ENCODE data around the gene ITGB8. TPM values are rescaled to one million over a fixed set of nuclear protein-coding genes. Genes with fewer than 3 reads are reported as not detected.

Gene ITGB8
- total and polyA plus RNA-seq, 4 experiments from 2014 or later, result 0.11 to 0.12 TPM; not detected in 2

DNA sequence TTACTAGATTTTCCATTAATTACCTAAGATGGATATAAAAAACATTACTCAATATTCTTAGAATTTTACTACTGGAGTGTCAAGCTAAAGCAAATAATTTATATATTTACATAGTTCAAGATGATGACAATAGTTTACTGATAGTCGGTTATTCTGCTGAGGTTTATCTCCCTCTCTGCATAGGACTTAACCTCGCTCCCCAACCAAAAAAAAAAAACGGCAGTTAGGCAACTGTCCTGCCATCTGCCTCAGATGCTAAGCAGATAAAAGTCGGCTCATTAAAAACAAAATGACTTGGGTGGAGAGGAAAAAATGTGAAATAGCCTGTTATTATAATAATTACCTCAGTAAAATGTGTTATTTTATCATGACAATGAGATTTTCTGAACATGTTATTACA lies 14.0 kb upstream of the ITGB8 start:
- POLR2A ChIA-PET (ENCODE audit: partially characterized antibody), result no interaction called here
- intact Hi-C loops (cut with micrococcal nuclease), result no loop called here

DNA sequence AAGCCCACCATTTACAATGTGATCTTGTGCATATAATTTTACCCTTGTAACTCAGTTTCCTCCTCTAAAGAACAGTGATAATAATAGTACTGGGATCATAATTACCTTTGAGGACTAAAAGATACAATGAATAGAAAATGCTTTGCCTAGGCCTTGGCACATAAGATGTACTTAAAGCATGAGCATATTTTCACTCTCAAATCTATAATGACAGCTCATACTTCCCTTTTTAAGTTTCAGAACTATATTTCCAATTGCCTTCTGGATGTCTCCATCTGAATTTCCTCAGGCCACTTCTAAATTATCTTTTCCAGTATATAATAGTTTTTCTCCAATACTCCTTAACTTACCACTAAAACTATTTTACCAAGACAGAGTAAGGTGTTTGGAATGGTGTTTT lies 13.3 kb upstream of the ITGB8 start:
- H3K4me3 Mint-ChIP-seq, result no peak overlapping the region
- CTCF ChIA-PET (ENCODE audit: partially characterized antibody), result no interaction called here
- no peaks in the 10 kb centered on the region for H3K4me1 Mint-ChIP-seq
- POLR2A ChIA-PET (ENCODE audit: partially characterized antibody), result no interaction called here
- H3K4me3 ChIP-seq (ENCODE audit: low read length in 2 of 2), result no peak overlapping the region
- no peak overlapping the region for H3K27ac ChIP-seq (ENCODE audit: low read depth, low read length)
- intact Hi-C loops (cut with micrococcal nuclease), result no loop called here
- no peaks in the 10 kb centered on the region for H3K36me3 ChIP-seq (ENCODE audit: insufficient read depth, low read length)
- no peaks in the 10 kb centered on the region for H3K27me3 Mint-ChIP-seq
- H3K27me3 ChIP-seq (ENCODE audit: insufficient read depth, low read length), result no peaks in the 10 kb centered on the region
- H3K9me3 ChIP-seq (ENCODE audit: control insufficient read depth in 1 of 2, low read length in 2 of 2), result no peaks in the 10 kb centered on the region
- no peak for DNase-seq
- H3K4me1 ChIP-seq (ENCODE audit: insufficient read depth, low read length), result no peaks in the 10 kb centered on the region
- H3K9me3 Mint-ChIP-seq, result peaks cover 0 to 2% (median 0%) of the 10 kb centered on the region in 8 donors
- H3K36me3 Mint-ChIP-seq, result no peaks in the 10 kb centered on the region
- no peak overlapping the region for H3K27ac Mint-ChIP-seq

More for the DNA sequence above, 14.0 kb upstream of the ITGB8 start:
- Histone ChIP-seq H3K27me3 (ENCODE audit: insufficient read depth, low read length) (no peaks in the 10 kb centered on the region), H3K27ac (ENCODE audit: low read depth, low read length) (no peak overlapping the region), H3K36me3 (ENCODE audit: insufficient read depth, low read length) (no peaks in the 10 kb centered on the region), H3K9me3 (ENCODE audit: control insufficient read depth in 1 of 2, low read length in 2 of 2) (no peaks in the 10 kb centered on the region), H3K4me3 (ENCODE audit: low read length in 2 of 2) (no peak overlapping the region), H3K4me1 (ENCODE audit: insufficient read depth, low read length) (no peaks in the 10 kb centered on the region)
- CTCF ChIA-PET (ENCODE audit: partially characterized antibody), result interaction anchor here (1.3 kb wide), 1 partner anchor 26 kb away, joined by 3 read pairs; no protein-coding TSS in a partner anchor
- H3K9me3 Mint-ChIP-seq, result peaks cover 0 to 2% (median 0%) of the 10 kb centered on the region in 8 donors
- no peaks in the 10 kb centered on the region for H3K27me3 Mint-ChIP-seq
- H3K4me1 Mint-ChIP-seq, result no peaks in the 10 kb centered on the region
- no peak for DNase-seq
- no peak overlapping the region for H3K4me3 Mint-ChIP-seq
- no peaks in the 10 kb centered on the region for H3K36me3 Mint-ChIP-seq
- H3K27ac Mint-ChIP-seq, result no peak overlapping the region

DNA sequence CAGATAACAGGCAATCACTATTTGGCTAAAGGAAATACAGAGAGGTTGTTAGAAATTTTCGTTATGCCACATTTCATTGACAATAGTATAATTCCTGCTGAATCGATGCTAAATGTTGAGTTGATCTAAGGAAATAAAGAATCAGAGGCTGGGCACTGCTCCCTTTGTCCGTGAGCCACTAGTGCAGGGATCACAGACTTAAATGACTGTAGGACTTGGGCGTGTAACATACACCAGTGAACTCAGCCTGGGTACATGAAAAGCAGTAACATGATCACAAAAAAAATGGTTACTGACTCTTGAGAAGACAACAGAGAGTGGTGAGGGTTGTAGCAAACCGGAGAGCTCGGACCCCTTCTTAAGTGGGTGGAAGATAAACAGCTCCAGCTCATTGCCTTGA lies 11.8 kb upstream of the ITGB8 start:
- DNase-seq, result no peak
- Mint-ChIP-seq H3K36me3 (no peaks in the 10 kb centered on the region), H3K27me3 (no peaks in the 10 kb centered on the region), H3K4me3 (no peak overlapping the region), H3K4me1 (no peaks in the 10 kb centered on the region), H3K27ac (no peak overlapping the region), H3K9me3 (peaks cover 0 to 2% (median 0%) of the 10 kb centered on the region in 8 donors)
- H3K27me3 ChIP-seq (ENCODE audit: insufficient read depth, low read length), result no peaks in the 10 kb centered on the region
- ChIA-PET POLR2A (ENCODE audit: partially characterized antibody) (no interaction called here), CTCF (ENCODE audit: partially characterized antibody) (interaction anchor here (0.7 kb wide), 1 partner anchor 8 kb away, joined by 3 read pairs; no protein-coding TSS in a partner anchor)
- no peak overlapping the region for H3K4me3 ChIP-seq (ENCODE audit: low read length in 2 of 2)
- H3K27ac ChIP-seq (ENCODE audit: low read depth, low read length), result no peak overlapping the region
- H3K36me3 ChIP-seq (ENCODE audit: insufficient read depth, low read length), result no peaks in the 10 kb centered on the region
- H3K9me3 ChIP-seq (ENCODE audit: control insufficient read depth in 1 of 2, low read length in 2 of 2), result no peaks in the 10 kb centered on the region
- intact Hi-C loops (cut with micrococcal nuclease), result no loop called here
- H3K4me1 ChIP-seq (ENCODE audit: insufficient read depth, low read length), result no peaks in the 10 kb centered on the region

DNA sequence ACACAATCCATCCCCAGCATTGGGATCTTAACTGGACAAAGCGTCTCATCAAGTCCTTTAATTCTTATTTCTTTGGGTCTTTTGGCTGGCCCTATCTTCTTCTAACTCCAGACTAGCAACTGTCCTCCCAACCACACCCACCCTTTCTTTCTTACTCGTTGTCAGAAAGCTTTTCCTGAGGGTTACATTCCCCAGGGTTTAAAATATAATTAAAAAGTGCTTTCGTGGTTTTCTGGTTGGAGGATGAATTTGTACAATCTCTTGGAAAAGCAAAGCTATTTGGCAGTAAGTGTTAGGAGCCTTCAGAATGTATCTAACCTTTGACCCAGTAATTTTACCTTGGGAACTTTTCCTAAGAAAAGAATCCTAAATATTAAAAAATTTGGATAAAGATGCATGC lies 10.4 kb upstream of the ITGB8 start:
- no peak for DNase-seq
- no peaks in the 10 kb centered on the region for H3K9me3 ChIP-seq (ENCODE audit: control insufficient read depth in 1 of 2, low read length in 2 of 2)
- no peak overlapping the region for H3K27ac ChIP-seq (ENCODE audit: low read depth, low read length)
- no peak overlapping the region for H3K4me3 ChIP-seq (ENCODE audit: low read length in 2 of 2)
- intact Hi-C loops (cut with micrococcal nuclease), result no loop called here
- Mint-ChIP-seq H3K4me3 (no peak overlapping the region), H3K27me3 (peaks cover under 1 to 2% of the 10 kb centered on the region in 2 donors), H3K27ac (no peak overlapping the region), H3K36me3 (no peaks in the 10 kb centered on the region), H3K4me1 (no peaks in the 10 kb centered on the region), H3K9me3 (peaks cover 0 to 2% (median 0%) of the 10 kb centered on the region in 8 donors)
- no peaks in the 10 kb centered on the region for H3K27me3 ChIP-seq (ENCODE audit: insufficient read depth, low read length)
- H3K4me1 ChIP-seq (ENCODE audit: insufficient read depth, low read length), result no peaks in the 10 kb centered on the region
- ChIA-PET CTCF (ENCODE audit: partially characterized antibody) (no interaction called here), POLR2A (ENCODE audit: partially characterized antibody) (no interaction called here)
- H3K36me3 ChIP-seq (ENCODE audit: insufficient read depth, low read length), result no peaks in the 10 kb centered on the region

DNA sequence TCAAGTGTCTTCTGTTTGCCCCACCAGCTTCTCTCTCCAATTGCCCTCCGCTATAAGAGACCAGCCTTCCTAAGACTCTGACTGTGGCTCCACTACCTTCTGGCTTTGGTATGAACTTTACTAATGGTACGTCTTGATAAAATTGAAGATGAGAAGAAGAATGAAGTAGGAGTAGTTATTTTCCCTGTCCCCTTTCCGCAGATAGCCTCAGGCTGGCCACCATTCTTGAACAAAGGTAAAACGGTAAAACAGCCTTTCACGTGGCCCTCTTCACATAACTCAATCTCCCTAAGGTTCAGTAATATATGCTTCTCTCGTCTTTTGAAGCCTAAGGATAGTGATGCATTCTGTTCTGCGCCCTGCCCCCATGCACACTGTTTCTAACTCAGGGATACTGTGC lies 9.9 kb upstream of the ITGB8 start:
- H3K36me3 Mint-ChIP-seq, result no peaks in the 10 kb centered on the region
- H3K4me1 ChIP-seq (ENCODE audit: insufficient read depth, low read length), result no peaks in the 10 kb centered on the region
- no peak overlapping the region for H3K4me3 Mint-ChIP-seq
- H3K36me3 ChIP-seq (ENCODE audit: insufficient read depth, low read length), result no peaks in the 10 kb centered on the region
- H3K27me3 Mint-ChIP-seq, result peaks cover 2% of the 10 kb centered on the region in 2 donors
- no peak overlapping the region for H3K27ac ChIP-seq (ENCODE audit: low read depth, low read length)
- POLR2A ChIA-PET (ENCODE audit: partially characterized antibody), result no interaction called here
- no peaks in the 10 kb centered on the region for H3K9me3 ChIP-seq (ENCODE audit: control insufficient read depth in 1 of 2, low read length in 2 of 2)
- no peaks in the 10 kb centered on the region for H3K27me3 ChIP-seq (ENCODE audit: insufficient read depth, low read length)
- intact Hi-C loops (cut with micrococcal nuclease), result no loop called here
- H3K27ac Mint-ChIP-seq, result no peak overlapping the region
- H3K9me3 Mint-ChIP-seq, result peaks cover 0 to 2% (median 0%) of the 10 kb centered on the region in 8 donors
- no peak for DNase-seq
- H3K4me1 Mint-ChIP-seq, result no peaks in the 10 kb centered on the region
- CTCF ChIA-PET (ENCODE audit: partially characterized antibody), result no interaction called here
- H3K4me3 ChIP-seq (ENCODE audit: low read length in 2 of 2), result no peak overlapping the region

DNA sequence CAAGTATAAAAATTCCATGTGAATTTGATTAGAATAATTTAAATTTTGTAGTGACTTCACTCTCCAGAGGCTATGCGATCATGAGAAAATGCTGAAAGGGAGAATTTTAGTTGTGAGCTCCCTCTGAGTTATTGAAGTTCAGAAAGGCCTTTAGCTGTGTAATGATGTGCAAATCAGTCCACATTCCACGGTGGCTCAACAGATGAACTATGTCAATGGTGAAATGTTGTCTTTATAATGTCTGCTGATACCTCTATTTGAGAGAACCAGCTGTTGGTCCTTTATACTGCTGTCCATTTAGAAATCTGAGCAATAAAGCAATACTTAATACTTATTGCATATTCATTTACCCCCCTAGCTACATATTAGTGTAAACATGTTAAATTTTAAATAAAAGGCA lies 7.1 kb upstream of the ITGB8 start:
- intact Hi-C loops (cut with micrococcal nuclease), result no loop called here
- Mint-ChIP-seq H3K4me1 (no peaks in the 10 kb centered on the region), H3K27ac (no peak overlapping the region), H3K9me3 (peaks cover 0 to 2% (median 0%) of the 10 kb centered on the region in 8 donors), H3K27me3 (peaks cover 2% of the 10 kb centered on the region in 2 donors), H3K4me3 (no peak overlapping the region), H3K36me3 (no peaks in the 10 kb centered on the region)
- H3K4me3 ChIP-seq (ENCODE audit: low read length in 2 of 2), result no peak overlapping the region
- no peak overlapping the region for H3K27ac ChIP-seq (ENCODE audit: low read depth, low read length)
- H3K36me3 ChIP-seq (ENCODE audit: insufficient read depth, low read length), result no peaks in the 10 kb centered on the region
- ChIA-PET CTCF (ENCODE audit: partially characterized antibody) (no interaction called here), POLR2A (ENCODE audit: partially characterized antibody) (no interaction called here)
- peaks cover under 1% of the 10 kb centered on the region for H3K27me3 ChIP-seq (ENCODE audit: insufficient read depth, low read length)
- no peak for DNase-seq
- H3K9me3 ChIP-seq (ENCODE audit: control insufficient read depth in 1 of 2, low read length in 2 of 2), result no peaks in the 10 kb centered on the region
- no peaks in the 10 kb centered on the region for H3K4me1 ChIP-seq (ENCODE audit: insufficient read depth, low read length)

DNA sequence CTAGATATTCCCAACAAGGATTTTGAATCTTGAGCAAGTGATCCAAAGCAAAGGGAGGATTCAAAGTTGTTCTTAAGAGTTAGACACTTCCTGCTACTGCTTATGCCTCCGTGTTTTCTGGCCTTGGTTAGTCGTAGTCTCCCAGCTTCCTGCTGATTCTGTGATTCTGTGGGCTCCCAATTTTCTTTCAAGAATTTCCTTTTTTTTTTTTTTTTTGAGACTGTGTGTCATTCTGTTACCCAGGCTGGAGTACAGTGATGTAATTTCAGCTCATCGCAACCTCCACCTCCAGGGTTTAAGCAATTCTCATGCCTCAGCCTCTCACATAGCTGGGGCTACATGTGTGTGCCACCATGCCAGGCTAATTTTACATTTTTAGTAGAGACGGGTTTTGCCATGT lies 4.4 kb upstream of the ITGB8 start:
- no peak overlapping the region for H3K27ac Mint-ChIP-seq

DNA sequence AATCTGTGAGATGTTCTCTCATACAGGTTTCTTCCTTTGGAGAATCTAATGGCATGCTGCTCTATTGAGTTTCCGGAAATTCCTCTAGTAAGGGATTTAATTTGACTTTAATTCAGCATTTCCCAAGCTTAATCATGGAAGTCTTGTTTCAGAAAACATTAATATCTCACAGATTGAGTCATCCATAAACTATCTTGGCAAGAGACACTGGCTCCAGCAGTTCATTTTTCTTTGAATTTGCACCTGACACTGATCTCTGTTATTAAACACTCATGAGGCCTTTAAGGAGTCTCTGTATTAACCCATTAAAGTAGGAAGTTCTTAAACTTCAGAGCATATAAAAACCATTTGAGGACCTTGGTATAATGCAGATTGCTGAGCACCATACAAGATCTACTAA lies 3.6 kb upstream of the ITGB8 start:
- ChIA-PET POLR2A (ENCODE audit: partially characterized antibody) (no interaction called here), CTCF (ENCODE audit: partially characterized antibody) (interaction anchor here (0.7 to 1.0 kb wide), 2 partner anchors 8 to 10 kb away, joined by 3 read pairs; no protein-coding TSS in a partner anchor)
- no peaks in the 10 kb centered on the region for H3K9me3 ChIP-seq (ENCODE audit: control insufficient read depth in 1 of 2, low read length in 2 of 2)
- intact Hi-C loops (cut with micrococcal nuclease), result no loop called here
- peaks cover 10 to 20% (median 17%) of the 10 kb centered on the region in 4 donors for H3K4me1 Mint-ChIP-seq
- no peaks in the 10 kb centered on the region for H3K36me3 ChIP-seq (ENCODE audit: insufficient read depth, low read length)
- H3K27ac ChIP-seq (ENCODE audit: low read depth, low read length), result no peak overlapping the region
- H3K4me3 Mint-ChIP-seq, result no peak overlapping the region
- no peak for DNase-seq
- peaks cover 16 to 18% of the 10 kb centered on the region in 2 donors for H3K27me3 Mint-ChIP-seq
- peaks cover 20% of the 10 kb centered on the region for H3K4me1 ChIP-seq (ENCODE audit: insufficient read depth, low read length)
- peaks cover 0 to 4% (median under 1%) of the 10 kb centered on the region in 8 donors for H3K9me3 Mint-ChIP-seq
- no peak overlapping the region for H3K27ac Mint-ChIP-seq
- H3K27me3 ChIP-seq (ENCODE audit: insufficient read depth, low read length), result peaks cover 2% of the 10 kb centered on the region
- no peak overlapping the region for H3K4me3 ChIP-seq (ENCODE audit: low read length in 2 of 2)
- no peaks in the 10 kb centered on the region for H3K36me3 Mint-ChIP-seq

More for the DNA sequence above, 4.4 kb upstream of the ITGB8 start:
- H3K9me3 Mint-ChIP-seq, result peaks cover 0 to 2% (median 0%) of the 10 kb centered on the region in 8 donors
- intact Hi-C loops (cut with micrococcal nuclease), result no loop called here
- H3K27me3 Mint-ChIP-seq, result peaks cover 12 to 14% of the 10 kb centered on the region in 2 donors
- Histone ChIP-seq H3K4me3 (ENCODE audit: low read length in 2 of 2) (no peak overlapping the region), H3K27me3 (ENCODE audit: insufficient read depth, low read length) (peaks cover 2% of the 10 kb centered on the region), H3K27ac (ENCODE audit: low read depth, low read length) (no peak overlapping the region), H3K9me3 (ENCODE audit: control insufficient read depth in 1 of 2, low read length in 2 of 2) (no peaks in the 10 kb centered on the region), H3K36me3 (ENCODE audit: insufficient read depth, low read length) (no peaks in the 10 kb centered on the region), H3K4me1 (ENCODE audit: insufficient read depth, low read length) (peaks cover 17% of the 10 kb centered on the region)
- POLR2A ChIA-PET (ENCODE audit: partially characterized antibody), result no interaction called here
- CTCF ChIA-PET (ENCODE audit: partially characterized antibody), result no interaction called here
- no peak overlapping the region for H3K4me3 Mint-ChIP-seq
- H3K36me3 Mint-ChIP-seq, result no peaks in the 10 kb centered on the region
- peaks cover 6 to 15% (median 13%) of the 10 kb centered on the region in 4 donors for H3K4me1 Mint-ChIP-seq
- no peak for DNase-seq

All from CD4-positive, alpha-beta memory T cell (primary cell).